GM21786 (cell line): ENCODE data around the gene PCNX1.
"Not testable (repeated sequence)": the region's sequence is repeated elsewhere in the genome, so short reads cannot be mapped to it uniquely, and the experiment has no call there.

Experiments used
- ATAC-seq: cut with Tn5 transposase; IDR thresholded peaks from one replicate; pipeline ENCODE4 v1.9.1; 2021; ENCODE audit not compliant: unreplicated experiment

PCNX1 gene

DNA sequence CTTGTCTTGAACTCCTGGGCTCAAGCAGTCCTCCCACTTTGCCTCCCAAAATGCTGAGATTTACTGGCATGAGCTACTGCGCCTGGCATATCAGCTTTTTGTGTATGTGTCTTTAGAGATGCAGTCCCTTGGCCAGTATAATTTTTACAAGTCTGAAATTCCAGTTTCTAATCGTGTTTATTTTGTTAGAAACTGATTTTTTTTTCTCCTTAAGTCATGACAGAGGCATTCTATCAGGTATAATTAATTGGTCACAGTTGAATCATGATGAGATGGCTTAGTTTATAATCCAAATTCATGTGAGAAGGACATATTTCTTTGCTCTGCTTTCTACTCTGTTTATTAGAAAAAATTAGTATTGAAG lies 98.9 kb downstream of the PCNX1 start:
- ATAC-seq, result no peak

DNA sequence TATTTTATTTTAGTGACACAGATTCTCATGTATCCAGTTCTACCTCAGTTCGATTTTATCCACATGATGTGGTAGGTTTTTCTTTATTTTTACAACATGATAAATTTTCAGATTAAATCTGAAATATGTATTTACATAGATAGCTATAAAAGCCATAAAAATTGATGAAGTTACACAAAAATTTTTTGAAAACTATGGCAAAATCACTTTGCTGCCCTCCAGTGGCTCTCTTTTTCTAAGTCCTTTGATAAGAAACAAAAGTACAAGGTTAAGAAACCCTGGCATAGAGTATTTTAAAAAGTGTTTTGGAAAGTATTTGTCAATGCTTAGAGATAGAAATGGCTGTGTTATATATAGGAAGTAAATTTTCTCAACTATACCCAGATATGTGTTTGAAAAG lies 104.2 kb downstream of the PCNX1 start:
- no peak for ATAC-seq

- ATAC-seq, result no peak
These were observed 105.6 kb downstream of the PCNX1 start for GRCh38 chr14:71012888-71013287.

GRCh38 chr14:71013551-71014192 lies 106.4 kb downstream of the PCNX1 start:
- ATAC-seq, result no peak

- ATAC-seq, result not testable (repeated sequence)
These were observed 112.7 kb downstream of the PCNX1 start for GRCh38 chr14:71019917-71020316.

DNA sequence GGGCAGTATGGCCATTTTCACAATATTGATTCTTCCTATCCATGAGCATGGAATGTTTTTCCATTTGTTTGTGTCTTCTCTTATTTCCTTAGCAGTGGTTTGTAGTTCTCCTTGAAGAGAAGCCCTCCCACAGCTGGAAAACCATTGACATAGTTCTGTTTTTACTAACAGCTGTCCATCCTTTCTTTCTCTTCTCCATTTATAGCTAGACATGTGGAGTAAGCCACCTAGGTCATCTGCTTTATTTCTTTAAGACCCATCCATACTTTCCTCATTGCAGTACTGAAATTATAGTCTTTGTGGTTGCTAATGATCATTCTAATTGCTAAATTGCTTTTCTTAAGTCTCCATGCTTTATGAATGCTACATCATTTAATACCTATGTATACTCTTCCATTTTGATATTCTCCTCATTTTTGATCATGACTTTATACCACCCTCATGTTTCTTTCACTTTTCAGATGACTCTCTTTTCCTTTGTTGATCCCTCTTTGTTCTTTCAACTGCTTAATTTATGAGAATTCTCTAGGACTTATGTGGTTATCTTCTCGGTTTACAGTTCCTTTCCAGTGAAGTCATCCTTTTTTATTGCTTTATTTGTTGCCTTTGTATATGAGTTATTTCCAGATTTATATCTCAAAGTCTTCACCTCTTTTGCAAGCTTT lies 114.2 kb downstream of the PCNX1 start:
- ATAC-seq, result no peak

GRCh38 chr14:71022012-71022869 lies 115.0 kb downstream of the PCNX1 start:
- no peak for ATAC-seq

- no peak for ATAC-seq
These were observed 115.7 kb downstream of the PCNX1 start for GRCh38 chr14:71022939-71023338.

DNA sequence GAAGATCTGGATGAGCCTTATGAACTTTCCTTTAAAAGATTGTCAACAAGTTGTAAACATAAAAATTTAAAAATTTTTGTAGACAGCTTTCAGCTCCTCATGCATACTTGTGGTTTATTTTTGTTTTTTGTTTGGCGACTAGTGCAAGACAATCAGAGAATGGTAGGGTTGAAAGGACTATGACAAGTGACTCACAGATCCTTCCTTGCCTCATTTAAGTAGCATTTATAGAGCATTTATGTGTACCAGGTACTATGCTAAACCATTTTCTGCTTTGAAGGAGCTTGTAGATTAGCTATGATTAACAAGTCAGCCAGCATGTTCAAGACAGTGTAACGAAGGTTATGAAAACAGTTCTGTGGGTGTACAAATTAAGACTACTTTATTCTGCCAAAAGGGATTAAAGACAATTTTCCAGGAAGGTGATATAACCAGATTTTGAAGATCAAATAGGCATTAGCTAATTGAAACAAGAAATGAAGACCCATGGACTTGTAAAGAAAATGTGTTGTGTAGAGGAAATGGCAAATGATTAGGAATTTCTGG lies 122.0 kb downstream of the PCNX1 start:
- no peak for ATAC-seq

GRCh38 chr14:71031000-71031399 lies 123.7 kb downstream of the PCNX1 start:
- no peak for ATAC-seq

DNA sequence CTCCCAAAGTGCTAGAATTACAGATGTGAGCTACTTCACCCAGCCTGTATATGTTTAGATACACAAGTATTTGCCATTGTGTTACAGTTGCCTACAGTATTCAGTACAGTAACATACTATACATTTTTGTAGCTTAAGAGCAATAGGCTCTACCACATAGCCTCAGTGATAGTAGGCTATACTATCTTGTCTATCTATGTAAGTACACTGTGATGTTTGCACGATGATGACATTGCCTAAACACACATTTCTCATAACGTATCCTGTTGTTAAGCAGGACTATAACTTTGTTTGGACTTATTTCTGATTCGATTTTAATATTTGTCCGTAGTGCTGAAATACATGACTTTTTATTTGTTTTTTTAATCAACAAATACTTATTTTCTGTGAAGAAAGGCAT lies 129.2 kb downstream of the PCNX1 start:
- ATAC-seq, result no peak

DNA sequence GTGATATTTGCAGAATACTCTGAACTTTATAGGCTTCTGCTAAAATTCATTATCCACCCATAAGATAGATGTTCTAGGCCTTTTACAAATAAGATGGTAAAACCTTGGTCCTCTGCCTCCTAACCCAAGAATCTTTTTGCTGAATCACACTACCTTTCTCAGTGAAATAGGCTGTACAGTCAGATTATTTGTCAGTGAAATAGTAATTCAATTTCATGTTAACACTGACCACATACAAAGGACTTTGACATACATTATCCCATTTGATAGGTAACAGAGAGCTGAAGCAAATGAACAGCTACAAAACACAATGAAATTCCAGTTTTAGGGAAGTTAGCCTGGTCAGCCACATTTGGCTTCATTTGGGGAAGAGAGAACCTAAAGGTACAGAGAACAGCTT lies 141.1 kb downstream of the PCNX1 start:
- no peak for ATAC-seq

GRCh38 chr14:71049435-71050133 lies 142.3 kb downstream of the PCNX1 start:
- no peak for ATAC-seq

GRCh38 chr14:71050227-71050823 lies 143.1 kb downstream of the PCNX1 start:
- ATAC-seq, result no peak

DNA sequence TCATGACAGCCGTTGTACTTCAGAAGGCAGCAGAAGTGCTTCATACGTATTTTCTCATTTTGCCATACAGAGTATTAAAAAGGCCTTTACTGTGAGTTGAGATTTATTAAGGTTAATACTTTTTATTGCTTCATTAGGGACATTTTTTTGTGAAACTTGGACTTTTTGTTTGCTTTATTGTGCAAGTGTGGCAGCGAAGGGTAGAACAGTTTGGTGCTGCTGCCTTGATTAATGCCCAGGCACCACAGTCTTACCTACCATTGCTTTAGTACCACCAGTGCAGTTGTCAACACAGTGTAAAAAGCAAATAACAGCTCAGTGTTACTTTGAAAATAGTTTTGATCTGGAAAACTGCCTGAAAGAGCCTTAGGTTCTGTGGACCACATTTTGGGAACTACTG lies 147.4 kb downstream of the PCNX1 start:
- ATAC-seq, result no peak

DNA sequence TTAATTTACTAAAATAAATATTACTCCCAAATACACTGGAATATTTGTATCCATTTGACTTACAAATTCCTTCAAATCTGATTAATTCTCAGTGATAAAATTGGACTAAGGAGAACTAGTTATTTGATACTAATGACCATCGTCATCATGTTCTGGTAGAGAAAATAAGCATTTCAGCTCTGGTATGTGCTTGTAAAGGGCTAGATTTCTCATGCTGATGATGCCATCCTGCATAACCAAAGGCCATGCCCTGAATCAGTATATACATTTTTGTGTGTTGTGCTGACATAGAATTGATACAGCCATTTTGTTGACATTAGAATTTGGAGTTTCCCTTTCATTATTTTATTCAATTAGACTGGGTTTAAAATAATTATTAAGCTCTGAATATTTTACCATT lies 148.9 kb downstream of the PCNX1 start:
- ATAC-seq, result no peak

DNA sequence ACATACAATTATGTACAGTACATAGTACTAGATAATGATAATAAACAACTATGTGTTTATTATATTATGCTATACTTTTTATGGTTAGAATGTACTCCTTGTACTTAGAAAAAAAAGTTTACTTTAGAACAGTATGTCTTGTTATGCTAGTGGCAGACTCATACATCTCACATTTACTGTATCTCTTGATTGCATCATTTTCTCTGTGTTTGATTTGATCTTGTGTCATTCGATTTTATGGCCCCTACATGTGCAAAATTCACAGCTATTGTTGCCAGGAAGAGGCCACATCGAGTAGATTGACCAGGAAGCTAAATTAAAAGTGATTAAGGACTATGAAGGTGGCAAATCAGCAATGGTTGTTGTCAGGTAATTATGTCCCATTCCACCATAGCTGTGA lies 153.0 kb downstream of the PCNX1 start:
- no peak for ATAC-seq

DNA sequence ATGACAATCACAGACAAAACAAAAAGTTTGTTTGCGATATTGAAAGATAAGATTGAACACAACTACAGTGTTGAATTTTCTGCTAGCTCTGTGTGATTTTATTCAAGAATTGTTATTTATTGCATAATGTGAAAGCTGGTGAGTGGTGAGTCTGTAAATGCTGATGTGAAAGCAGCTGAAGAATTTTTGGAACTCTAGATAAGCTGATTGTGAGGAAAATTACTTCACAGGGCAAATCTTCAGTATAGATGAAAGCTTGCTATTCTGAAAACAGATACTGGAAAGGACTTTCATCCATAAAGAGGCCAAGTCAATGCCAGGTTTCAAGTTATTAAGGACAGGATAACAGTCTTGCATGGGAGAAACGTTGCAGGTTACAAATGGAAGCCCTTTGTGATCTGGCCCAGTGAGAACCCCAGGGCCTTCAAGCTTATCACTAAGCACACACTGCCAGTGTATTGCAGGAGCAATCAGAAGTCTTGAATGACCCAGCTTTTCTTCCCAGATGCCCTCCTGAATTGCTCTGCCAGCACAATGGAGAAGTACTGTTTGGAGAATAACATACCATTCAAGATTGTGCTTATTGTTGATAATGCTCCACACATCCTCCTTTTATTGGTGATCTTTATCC lies 153.7 kb downstream of the PCNX1 start:
- ATAC-seq, result no peak

DNA sequence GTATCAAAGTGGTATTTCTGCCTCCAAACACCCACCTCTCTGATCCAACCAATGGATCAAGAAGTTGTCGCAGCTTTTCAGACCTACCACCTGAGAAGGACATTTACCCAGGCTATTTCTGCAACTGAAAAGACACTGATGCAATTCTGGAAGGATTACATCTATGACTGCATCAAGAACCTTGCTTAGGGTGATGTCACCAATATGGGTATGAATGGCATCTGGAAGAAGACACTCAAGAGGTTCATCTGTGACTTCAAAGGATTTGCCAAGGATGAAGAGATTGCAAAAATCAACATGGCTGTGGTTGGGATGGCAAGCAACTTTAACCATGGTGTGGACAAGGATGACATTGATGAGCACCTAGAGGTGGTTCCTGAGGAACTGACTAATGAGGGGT lies 154.2 kb downstream of the PCNX1 start:
- ATAC-seq, result no peak

GRCh38 chr14:71062581-71063303 lies 155.5 kb downstream of the PCNX1 start:
- no peak for ATAC-seq
